HS-5 (cell line): ENCODE measurements around the gene PFDN6.
A peak's percentile ranks its signal among the peaks of the same experiment; 100 is the strongest.
"Not testable (repeated sequence)": the region's sequence is repeated elsewhere in the genome, so short reads cannot be mapped to it uniquely, and the experiment has no call there.

Source experiments
- DNase-seq: peaks from one replicate; pipeline ENCODE4 v3.0.0-alpha.2; 2012; ENCODE audit warnings: low read depth

The PFDN6 gene

DNA sequence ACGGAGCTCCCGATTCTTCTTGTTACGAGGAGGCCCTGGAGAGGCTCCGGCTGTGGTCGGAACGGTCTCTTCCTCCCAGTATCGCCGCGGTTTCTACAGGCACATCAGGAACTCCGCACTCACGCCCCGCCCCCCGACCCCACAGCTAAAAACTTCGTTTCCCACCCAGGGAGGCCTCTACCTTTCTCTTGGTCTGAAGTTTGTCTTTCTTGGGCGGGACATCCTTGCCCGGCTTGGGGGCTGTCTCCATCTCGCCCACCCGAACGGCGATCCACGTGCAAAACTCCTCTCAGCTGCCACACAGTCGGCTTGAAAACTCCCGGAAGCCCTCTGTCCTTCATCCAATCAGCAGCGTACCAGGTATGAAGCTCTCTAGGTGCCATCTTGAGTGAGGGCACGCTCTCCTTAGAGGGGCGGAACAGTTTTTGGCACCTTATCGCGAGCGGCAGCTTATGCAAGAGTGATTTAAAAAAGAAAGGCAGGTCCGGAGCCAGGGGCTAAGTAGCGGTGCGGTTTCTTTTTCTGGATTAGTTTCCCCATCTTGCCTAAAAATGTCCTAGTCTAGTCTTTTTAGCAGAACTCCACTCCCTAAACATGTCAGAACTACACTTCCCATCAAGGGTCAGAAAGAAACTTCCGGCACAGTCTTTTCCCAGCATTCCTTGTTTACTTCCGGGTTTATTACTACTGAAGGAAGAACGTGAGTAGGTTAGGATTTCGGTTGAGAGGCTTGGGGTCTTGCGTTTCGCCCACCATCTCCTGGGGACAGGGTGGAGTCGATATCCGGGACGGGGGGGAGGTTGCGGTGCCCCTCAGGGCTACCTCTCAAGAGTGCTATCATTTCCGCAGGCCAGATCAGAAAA, at the start of gene PFDN6, which contains the start of gene WDR46:
Gene PFDN6, plus strand, starts transcription at position 681 of the 863 bp plus-strand sequence. CDS start 256 bp downstream, outside the sequence.
Gene WDR46, minus strand, starts transcription at position 319 of the 863 bp plus-strand sequence. Its CDS starts 69 bp downstream, at position 250.
- DNase-seq, result peak; percentile 87

DNA sequence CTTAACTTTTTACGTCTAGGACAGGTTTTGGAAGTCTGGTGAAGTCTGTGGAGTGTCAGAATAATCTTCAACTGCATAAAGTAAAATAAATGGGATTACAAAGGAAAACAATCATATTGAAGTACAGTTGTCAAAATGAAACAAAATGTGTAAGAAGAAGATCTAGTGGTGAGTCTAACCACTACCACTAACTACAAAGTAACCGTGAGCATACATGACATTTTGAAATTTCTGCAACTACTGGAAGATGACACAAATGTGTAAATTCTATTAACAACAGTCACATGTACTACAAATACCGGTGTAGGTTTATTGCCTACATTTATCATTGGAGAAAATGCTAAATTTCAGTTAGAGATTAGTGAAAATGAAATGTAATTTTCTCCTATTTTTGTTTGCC, 47.4 kb upstream of the PFDN6 start:
- no peak for DNase-seq

DNA sequence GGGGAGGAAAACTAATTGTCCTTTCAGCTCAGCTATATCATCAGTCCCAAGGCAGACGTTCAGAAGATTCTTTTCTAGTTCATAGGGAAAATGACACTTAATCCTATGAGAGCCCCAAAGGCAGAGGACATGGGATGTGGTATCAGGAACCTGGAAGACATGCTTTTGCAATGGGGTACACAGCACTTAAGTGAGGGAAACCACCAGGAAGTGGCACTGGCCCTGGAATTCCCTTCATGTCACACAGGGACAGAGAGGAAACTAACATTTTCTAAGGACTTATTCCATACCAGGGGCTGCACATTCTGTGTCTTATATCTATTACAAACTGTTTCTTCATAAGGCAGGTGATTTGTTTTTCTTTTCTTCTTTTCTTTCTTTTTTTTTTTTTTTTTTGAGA, 45.9 kb upstream of the PFDN6 start:
- no peak for DNase-seq

DNA sequence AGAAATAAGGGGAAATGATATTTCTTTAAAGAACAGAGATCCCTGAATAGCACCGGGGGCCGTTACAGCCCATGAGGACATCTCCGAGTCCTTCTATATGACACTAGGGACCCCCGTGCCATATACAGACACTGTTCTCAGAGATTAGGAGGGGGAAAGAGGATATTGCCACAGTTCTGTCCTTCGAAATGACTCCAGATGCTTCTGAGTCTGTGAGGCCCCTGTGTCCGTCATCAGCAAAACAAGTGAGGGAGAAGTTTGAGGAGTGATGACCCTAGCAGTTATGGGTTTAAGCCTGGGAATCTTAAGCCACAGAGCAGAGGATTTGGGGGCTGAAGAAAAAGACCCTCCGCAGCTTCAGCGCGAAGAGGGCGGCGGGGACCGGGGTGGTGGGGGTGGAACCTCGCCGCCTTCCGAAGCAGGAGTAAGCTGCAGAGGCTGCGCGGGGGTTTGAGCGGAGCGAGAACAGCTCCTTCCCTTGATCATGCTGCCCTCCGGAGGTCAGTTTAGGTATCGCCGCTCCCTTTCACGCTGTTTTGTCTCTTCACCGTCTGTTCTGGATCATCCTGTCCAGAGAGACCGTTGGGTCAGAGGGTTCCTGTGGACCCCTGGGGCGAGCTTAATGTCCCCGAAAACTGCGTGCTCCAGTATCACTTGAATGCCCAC, 41.3 kb upstream of the PFDN6 start:
- peak; percentile 71 for DNase-seq

DNA sequence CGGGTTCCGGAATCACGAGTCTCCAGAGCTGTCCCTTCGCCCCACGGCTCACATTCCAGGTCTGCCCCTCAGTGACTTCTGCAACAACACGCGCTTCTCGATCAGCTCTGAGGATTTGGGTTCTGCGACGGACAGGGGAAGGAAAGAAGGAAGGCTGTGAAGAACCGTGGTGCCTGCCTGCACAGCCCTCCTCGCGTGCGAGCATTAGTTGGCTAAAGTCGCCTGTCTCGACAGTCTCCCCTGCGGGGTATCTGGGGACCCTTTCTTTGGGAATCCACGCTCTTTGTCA, 40.8 kb upstream of the PFDN6 start:
- DNase-seq, result peak; percentile 46

DNA sequence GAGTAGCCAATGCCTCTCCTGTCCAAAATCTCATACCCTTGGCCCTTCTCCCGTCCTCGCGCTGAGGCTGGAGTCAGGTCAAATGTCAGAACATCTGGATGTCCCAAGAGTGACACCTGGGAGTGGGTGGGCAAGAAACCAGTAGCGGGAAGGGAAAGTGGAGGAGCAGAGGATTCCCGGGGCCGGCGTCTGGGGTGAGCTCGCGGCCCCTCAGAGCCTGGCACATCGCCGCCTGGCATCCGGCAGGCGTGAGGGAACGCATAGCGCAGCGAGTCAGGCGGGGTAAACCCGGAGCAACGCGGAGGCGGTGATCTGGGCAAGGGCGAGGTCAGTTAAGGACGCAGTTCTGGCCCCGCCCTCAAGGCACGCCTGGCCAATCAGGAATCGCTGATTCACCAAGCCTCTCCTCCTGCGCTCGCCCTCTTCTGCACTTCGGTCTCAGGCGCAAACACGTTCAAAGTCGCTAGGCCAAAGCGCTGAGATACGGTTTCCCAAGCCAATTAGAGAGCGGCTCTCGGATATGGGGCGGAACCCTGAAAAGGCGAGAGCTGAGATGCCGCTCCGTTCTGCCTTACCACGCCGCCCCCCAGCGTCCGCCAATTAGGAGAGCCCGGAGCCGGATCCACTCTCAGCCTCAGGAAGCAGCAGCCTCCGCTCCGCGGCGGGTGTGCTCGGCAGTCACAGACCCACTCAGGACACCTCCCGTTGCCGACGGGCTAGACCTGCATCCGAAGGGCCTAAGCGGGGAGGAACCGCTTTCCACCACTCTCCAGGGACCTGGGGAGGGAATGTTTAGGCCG, 40.3 kb upstream of the PFDN6 start:
- DNase-seq, result peak; percentile 98

DNA sequence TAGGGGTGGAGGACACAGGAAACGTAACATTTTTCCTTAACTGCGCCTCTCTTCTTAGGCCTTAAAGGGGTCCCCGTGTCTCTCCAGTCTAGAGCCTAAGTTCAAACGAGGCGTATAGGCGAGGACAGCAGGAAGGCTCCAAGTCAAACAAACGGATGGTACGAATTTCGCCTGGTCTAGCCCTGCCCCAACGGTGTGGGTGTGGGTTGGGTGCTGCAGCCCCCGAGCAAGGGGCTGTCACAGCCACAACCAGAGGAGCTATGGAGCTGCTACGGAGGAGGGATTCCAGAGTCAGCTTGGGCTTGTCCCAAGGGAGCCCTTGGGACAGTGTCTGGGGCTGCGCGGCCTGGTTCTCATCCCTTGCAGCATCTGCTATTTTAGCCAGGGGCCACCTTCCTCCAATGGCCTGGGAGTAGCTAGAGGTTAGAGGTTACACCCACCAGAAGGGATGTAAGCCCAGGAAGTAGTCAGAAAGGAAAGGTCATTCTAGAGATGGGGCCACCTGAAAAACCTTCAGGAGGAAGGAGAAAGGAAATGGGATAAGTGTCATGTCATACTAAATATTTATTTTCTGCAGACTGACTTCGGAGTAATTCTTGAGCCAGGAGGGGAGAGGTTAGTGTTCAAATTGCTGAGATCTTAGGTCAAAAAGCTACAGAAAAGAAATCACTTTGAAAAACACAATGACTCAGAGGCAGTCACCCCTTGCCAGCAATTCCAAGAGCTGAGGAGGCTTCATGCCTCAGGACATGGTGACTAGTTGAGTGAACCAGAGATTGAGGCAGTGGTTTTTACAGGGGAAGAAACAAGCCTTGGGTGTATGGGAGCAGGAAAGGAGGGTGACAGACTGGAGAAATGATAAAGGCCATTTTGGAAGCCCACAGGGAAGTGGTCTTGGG, 39.4 kb upstream of the PFDN6 start:
- peak; percentile 72 for DNase-seq

DNA sequence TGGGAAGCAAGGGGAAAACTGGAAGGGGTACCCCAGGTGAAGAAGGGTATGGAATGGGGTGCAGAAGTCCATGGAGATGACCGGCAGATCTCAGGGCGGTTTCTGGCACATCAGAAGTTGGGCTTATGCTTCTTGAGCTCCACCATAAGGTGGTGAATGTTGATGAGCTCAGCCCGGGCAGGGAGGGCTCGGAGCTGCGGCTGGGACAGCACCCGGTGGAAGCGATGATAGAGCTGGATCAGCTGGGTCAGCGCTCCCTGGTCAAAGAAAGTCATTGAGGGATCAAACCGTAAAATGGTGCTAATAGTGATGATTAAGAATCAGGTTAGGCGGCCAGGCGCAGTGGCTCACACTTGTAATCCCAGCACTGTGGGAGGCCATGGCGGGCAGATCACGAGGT, 38.7 kb upstream of the PFDN6 start:
- DNase-seq, result no peak

DNA sequence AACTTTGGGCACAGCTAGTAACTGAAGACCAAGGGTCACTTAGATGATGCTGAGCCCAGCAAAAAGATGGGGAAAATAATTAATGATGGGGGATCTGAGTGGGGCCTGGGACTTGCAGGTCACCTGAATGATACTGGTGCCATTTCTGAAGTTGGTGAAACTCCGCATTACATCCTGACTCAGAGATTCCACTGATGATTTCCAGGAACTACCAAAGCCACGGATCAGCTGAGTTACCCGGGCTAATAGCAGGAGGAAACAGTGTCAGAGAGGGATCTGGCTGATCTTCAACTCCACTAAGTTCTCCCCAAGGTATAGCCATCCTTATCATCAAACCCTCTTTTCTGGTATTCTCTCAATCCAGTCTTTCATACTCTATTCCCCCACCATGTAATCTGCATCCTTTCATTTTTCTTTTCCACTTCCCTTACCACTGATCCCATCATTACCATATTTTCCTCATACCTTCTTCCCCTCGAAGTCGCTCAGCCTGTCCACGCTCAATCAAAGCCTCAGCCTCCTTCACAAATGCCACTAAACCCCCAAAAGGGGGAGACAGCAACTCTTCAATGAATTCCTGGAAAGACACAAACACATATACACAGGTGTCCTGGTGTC, 37.9 kb upstream of the PFDN6 start:
- DNase-seq, result no peak

DNA sequence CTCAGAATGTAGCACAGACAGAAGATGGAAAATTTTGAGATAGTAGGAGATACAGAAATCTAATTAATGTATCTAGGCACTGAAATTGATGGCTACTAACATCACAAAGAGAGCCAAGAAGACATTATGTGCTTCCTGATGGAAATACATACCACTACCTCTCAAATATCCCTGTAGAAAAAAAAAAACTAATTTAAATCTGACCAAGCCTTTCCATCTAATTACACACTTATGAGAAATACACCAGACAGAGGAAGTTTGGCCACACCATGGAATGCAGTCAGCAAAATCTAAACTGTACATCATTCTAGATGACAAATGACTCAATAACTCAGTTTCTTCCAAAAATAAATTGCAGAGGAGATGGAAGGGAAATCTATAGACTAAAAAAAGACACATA, 36.6 kb upstream of the PFDN6 start:
- no peak for DNase-seq

DNA sequence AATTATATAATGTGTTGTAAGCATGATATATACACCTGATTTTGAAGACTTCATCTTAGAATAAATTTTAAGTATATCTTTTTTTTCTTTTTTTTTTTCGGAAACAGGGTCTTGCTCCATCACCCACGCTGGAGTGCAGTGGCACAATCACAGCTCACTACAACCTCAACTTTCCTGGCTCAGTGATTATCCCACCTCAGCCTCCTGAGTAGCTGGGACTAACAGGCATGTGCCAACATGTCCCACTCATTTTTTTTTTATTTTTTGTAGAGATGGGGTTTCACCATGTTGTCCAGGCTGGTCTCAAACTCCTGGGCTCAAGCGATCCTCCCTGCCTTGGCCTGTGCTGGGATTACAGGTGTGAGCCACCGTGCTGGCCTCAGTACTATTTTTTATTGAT, 34.8 kb upstream of the PFDN6 start:
- no peak for DNase-seq

DNA sequence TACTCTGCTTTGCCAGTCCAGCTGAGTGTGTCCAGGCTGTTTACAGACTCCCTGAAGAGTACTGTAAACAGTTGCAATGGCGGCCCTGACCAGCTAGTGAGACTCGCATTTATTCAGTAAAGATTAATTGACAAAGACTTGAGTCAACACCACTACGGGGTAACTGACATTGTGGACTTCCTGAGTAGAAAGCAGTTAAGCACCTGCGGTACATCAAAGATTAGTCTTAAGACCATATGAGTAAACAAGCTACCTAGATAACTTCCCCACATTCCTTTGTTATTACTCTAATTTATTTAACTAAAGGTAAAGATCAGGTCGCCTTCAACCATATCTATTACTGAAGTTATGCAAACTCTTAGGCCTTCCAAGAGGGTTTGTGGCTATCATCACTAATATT, 30.4 kb upstream of the PFDN6 start:
- no peak for DNase-seq

DNA sequence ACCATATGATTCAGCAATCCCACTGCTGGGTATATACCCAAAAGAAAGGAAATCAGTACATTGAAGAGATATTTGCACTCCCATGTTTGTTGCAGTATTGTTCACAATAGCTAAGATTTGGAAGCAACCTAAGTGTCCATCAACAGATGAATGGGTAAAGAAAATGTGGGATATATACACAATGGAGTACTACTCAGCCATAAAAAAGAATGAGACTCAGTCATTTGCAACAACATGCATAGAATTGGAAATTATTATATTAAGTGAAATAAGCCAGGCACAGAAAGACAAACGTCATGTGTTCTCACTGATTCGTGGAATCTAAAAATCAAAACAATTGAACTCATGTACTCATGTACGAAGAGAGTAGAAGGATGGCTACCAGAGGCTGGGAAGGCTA, 26.9 kb upstream of the PFDN6 start:
- not testable (repeated sequence) for DNase-seq

DNA sequence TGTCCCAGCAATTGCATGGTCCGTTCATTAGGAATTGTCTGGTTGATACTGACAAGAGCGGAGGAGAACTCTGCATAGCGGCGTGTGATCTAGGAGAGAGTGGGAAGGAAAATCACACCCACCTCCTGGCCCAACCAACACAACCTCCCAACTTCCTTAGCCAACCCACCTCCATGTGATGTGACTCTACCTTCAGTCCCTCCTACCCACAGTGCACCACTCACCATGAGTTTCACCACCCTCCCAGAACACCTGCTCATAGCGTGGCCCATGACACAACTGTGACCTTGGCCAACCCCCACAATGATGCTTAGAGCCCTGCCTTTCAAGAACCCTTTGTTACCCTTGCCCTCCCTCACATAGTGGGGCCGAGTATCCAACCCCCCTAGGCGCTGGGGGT, 25.4 kb upstream of the PFDN6 start:
- no peak for DNase-seq

DNA sequence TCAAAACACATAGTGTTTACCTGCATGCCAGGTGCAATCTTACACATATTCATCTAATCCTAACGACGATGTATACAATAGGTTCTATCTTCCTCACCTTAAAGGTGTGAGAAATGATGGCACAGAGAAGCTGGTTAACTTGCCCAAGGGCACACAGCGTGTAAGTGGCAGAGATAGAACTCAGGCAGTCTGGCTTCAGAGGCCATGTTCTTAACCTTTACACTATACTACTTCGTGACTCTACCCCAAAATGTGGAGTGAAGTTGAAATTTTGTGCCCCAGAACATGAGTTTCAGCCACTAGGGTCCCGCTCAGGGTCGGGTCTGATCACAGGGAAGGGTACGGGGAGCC, 18.3 kb upstream of the PFDN6 start:
- no peak for DNase-seq

DNA sequence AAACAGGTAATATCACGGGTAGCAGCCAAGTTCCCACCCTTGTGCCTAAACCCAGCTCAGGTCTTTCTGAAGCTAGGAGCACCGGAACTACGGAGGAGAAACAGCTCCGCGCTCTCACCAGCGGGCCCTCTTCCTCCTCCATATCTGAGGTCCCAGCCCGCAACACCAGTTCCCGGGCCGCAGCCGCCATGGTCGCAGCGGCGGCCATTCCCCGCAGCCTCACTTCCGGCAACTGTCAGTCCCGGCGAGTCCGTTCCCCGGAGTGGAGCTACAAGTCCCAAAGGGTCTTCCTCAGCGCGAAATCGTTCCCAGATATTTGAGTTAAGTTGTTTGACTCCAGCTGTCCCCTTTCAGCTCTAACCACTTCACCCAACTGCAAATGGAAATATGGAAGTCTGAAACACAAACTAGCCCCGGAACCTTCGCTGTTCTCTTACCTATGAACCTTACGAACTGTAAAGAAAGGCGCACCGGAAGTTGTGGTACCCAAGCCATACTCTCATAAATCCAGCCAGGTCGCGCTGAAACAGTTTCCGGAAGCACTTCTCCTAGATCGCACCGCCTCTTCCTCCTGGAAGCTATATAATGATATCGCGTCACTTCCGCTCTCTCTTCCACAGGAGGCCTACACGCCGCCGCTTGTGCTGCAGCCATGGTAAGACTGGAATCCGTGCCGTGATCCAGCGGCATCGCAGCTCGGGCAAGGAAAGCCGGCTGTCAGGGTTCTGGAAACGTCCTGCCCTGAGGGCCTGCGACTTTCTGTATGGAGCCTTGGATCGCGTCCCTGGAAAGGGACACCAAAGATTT, 17.7 kb upstream of the PFDN6 start, which contains the start of the genes RPS18 and VPS52:
Gene RPS18, plus strand, starts transcription at position 608 of the 807 bp plus-strand sequence. Its CDS starts 45 bp downstream, at position 653.
Gene VPS52, minus strand, starts transcription at position 409 of the 807 bp plus-strand sequence. Its CDS starts 201 bp downstream, at position 208.
- peak; percentile 98 for DNase-seq

DNA sequence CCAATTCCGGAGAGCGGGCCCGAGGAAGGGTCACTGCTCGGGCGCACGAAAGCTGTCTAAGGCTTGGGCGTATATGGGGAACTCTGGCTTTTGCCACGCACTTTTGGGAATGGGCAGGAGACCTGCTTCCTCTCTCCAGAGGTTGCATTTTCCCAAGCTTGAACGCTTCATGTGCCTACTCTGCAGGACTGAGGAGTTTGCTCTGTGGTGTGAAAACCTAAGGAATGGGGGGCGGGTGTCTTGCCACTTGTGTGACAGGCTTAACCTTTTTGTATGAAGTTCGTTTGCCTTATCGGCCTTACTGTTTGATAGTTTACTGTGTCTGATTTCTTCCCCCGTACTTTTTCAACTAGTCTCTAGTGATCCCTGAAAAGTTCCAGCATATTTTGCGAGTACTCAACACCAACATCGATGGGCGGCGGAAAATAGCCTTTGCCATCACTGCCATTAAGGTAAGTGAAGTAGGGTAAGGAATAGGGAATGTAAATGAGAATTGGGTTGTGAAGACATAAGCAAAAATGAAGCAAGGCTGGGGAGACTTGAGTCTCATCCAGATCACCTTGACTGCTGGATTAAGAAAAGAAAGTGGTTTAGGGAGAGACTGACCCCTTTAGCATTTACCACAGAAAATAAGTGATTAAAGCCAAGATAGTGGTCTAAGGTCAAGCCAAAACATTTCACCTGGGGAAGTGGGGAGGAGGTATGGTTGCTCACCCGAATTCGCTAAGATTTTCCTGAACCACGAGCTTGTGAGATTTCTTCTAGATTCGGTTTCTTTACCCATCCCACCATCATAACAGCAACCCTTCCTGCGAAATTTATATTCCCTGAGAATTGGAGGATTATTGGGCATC, 16.9 kb upstream of the PFDN6 start:
- DNase-seq, result no peak

DNA sequence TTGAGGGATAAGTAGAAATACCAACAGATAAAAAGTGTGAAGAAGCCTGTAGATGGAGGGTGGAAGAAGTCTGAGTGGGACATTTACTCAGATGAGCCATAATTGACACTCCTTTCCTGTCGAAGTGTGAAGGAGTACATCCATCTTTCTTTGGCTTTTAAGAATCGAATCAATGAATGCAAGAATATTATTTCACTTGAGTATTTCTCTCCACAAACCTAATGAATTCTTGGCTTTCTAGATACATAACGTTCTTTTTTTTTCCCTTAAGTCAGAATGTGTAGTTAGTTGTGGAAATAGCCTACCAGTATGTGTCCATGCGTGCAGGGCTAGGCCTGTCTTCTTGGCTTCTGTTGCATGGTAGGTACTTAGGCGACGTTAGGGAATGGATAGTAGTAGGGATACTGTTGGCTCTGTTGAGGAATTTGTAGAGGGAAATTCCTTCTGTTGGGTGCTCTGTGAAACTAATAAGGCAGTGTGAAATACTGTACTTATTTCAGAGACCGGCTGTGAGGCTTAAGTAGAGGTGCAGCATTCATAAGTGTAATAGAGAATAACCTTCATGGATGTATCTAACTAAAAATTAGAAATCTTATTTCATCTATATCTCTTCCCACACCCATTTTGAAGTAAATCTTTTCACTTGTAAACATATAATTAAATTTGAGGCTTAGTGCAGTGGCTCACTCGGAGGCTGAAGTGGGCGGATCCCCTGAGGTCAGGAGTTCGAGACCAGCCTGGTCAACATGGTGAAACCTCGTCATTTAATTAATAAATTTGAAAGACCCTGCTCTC, 16.1 kb upstream of the PFDN6 start:
- DNase-seq, result no peak
